ENCODE results near the gene CNTN4.

- TF ChIP-seq CTCF (optimal IDR thresholded peaks at IDR 0.05 in 1 of 3, IDR thresholded peaks at IDR 0.05 in 1 of 3, conservative IDR thresholded peaks at IDR 0.05 in 1 of 3; ENCODE audit: extremely low read depth in 1 of 3, insufficient read depth in 2 of 3, low read length in 3 of 3) (no peak), EZH2 (IDR thresholded peaks at IDR 0.05; ENCODE audit: low read length) (no peak)
Observed at GRCh38 chr3:2937592-2937991, 838.9 kb downstream of the CNTN4 start.

All from keratinocyte (primary cell).